ENCODE data around the gene PIK3C2G.

Gene PIK3C2G

GRCh38 chr12:18629445-18629844 is 368.1 kb downstream of the PIK3C2G start:
- Histone ChIP-seq H3K36me3 (ENCODE audit: low read depth) (no peaks in the 10 kb centered on the region), H3K4me3 (ENCODE audit: severe bottlenecking) (no peak overlapping the region), H3K9me3 (ENCODE audit: severe bottlenecking) (no peaks in the 10 kb centered on the region), H3K4me1 (ENCODE audit: insufficient read depth, poor library complexity, severe bottlenecking) (no peaks in the 10 kb centered on the region), H3K27me3 (ENCODE audit: insufficient read depth, poor library complexity, severe bottlenecking) (no peaks in the 10 kb centered on the region), H3K27ac (ENCODE audit: poor library complexity, severe bottlenecking) (peak overlapping the region; percentile 37)
- ATAC-seq (ENCODE audit: low read depth) (no peak), DNase-seq (ENCODE audit: low spot score) (no peak)
- no peak for TF ChIP-seq CTCF (IDR thresholded peaks at IDR 0.05; ENCODE audit: poor library complexity, severe bottlenecking)

GRCh38 chr12:18629916-18630315 is 368.6 kb downstream of the PIK3C2G start:
- Histone ChIP-seq H3K36me3 (ENCODE audit: low read depth) (no peaks in the 10 kb centered on the region), H3K27ac (ENCODE audit: poor library complexity, severe bottlenecking) (peak overlapping the region; percentile 37), H3K4me3 (ENCODE audit: severe bottlenecking) (no peak overlapping the region), H3K4me1 (ENCODE audit: insufficient read depth, poor library complexity, severe bottlenecking) (no peaks in the 10 kb centered on the region), H3K9me3 (ENCODE audit: severe bottlenecking) (no peaks in the 10 kb centered on the region), H3K27me3 (ENCODE audit: insufficient read depth, poor library complexity, severe bottlenecking) (no peaks in the 10 kb centered on the region)
- ATAC-seq (ENCODE audit: low read depth), result peak; percentile 83
- DNase-seq (ENCODE audit: low spot score), result no peak
- TF ChIP-seq CTCF (IDR thresholded peaks at IDR 0.05; ENCODE audit: poor library complexity, severe bottlenecking), result no peak

GRCh38 chr12:18631339-18631738 is 370.0 kb downstream of the PIK3C2G start:
- Histone ChIP-seq H3K4me3 (ENCODE audit: severe bottlenecking) (no peak overlapping the region), H3K27me3 (ENCODE audit: insufficient read depth, poor library complexity, severe bottlenecking) (no peaks in the 10 kb centered on the region), H3K4me1 (ENCODE audit: insufficient read depth, poor library complexity, severe bottlenecking) (no peaks in the 10 kb centered on the region), H3K9me3 (ENCODE audit: severe bottlenecking) (no peaks in the 10 kb centered on the region), H3K36me3 (ENCODE audit: low read depth) (no peaks in the 10 kb centered on the region), H3K27ac (ENCODE audit: poor library complexity, severe bottlenecking) (no peak overlapping the region)
- no peak for TF ChIP-seq CTCF (IDR thresholded peaks at IDR 0.05; ENCODE audit: poor library complexity, severe bottlenecking)
- DNase-seq (ENCODE audit: low spot score), result no peak
- no peak for ATAC-seq (ENCODE audit: low read depth)

GRCh38 chr12:18632848-18633247 is 371.5 kb downstream of the PIK3C2G start:
- H3K27ac ChIP-seq (ENCODE audit: poor library complexity, severe bottlenecking), result no peak overlapping the region
- no peak for TF ChIP-seq CTCF (IDR thresholded peaks at IDR 0.05; ENCODE audit: poor library complexity, severe bottlenecking)
- no peaks in the 10 kb centered on the region for H3K27me3 ChIP-seq (ENCODE audit: insufficient read depth, poor library complexity, severe bottlenecking)
- no peak overlapping the region for H3K4me3 ChIP-seq (ENCODE audit: severe bottlenecking)
- H3K9me3 ChIP-seq (ENCODE audit: severe bottlenecking), result no peaks in the 10 kb centered on the region
- no peak for DNase-seq (ENCODE audit: low spot score)
- no peaks in the 10 kb centered on the region for H3K4me1 ChIP-seq (ENCODE audit: insufficient read depth, poor library complexity, severe bottlenecking)
- no peak for ATAC-seq (ENCODE audit: low read depth)
- no peaks in the 10 kb centered on the region for H3K36me3 ChIP-seq (ENCODE audit: low read depth)

- Histone ChIP-seq H3K36me3 (ENCODE audit: low read depth) (no peaks in the 10 kb centered on the region), H3K4me3 (ENCODE audit: severe bottlenecking) (no peak overlapping the region), H3K27me3 (ENCODE audit: insufficient read depth, poor library complexity, severe bottlenecking) (no peaks in the 10 kb centered on the region), H3K9me3 (ENCODE audit: severe bottlenecking) (no peaks in the 10 kb centered on the region), H3K27ac (ENCODE audit: poor library complexity, severe bottlenecking) (no peak overlapping the region), H3K4me1 (ENCODE audit: insufficient read depth, poor library complexity, severe bottlenecking) (no peaks in the 10 kb centered on the region)
- ATAC-seq (ENCODE audit: low read depth) (no peak), DNase-seq (ENCODE audit: low spot score) (no peak)
- no peak for TF ChIP-seq CTCF (IDR thresholded peaks at IDR 0.05; ENCODE audit: poor library complexity, severe bottlenecking)
Observed at GRCh38 chr12:18634382-18634781, 373.1 kb downstream of the PIK3C2G start.
